Measurements from ENCODE around the gene MORC2. TPM values are rescaled to one million over a fixed set of nuclear protein-coding genes. Genes with fewer than 3 reads are reported as not detected.

The MORC2 gene
- total and polyA plus RNA-seq, 2 of the 13 experiments (the other 11 are each of a cell fraction or from before 2014, with no cell fraction given): 11.9 to 18.3 TPM

GRCh38 chr22:31001124-31001770 is 32.7 kb upstream of the MORC2 start (continued):
- TF ChIP-seq TEF (CRISPR knock-in tag; IDR thresholded peaks at IDR 0.05) (no peak), EHMT2 (IDR thresholded peaks at IDR 0.05; ENCODE audit: borderline replicate concordance, low read depth, low read length) (no peak), ZNF20 (CRISPR knock-in tag; IDR thresholded peaks at IDR 0.05) (no peak), ZBTB3 (CRISPR knock-in tag; IDR thresholded peaks at IDR 0.05; ENCODE audit: borderline replicate concordance, low read depth) (no peak), PHF20 (CRISPR knock-in tag; IDR thresholded peaks at IDR 0.05) (no peak), SRY (CRISPR knock-in tag; IDR thresholded peaks at IDR 0.05) (no peak), ZNF343 (CRISPR knock-in tag; IDR thresholded peaks at IDR 0.05) (no peak), NCOA1 (CRISPR knock-in tag; IDR thresholded peaks at IDR 0.05) (no peak), SMAD3 (CRISPR knock-in tag; IDR thresholded peaks at IDR 0.05) (no peak), IRF1 (CRISPR knock-in tag; IDR thresholded peaks at IDR 0.05; ENCODE audit: low read depth) (no peak), CENPT (CRISPR knock-in tag; IDR thresholded peaks at IDR 0.05; ENCODE audit: low read depth) (no peak), NFE2L1 (CRISPR knock-in tag; IDR thresholded peaks at IDR 0.05; ENCODE audit: borderline replicate concordance) (no peak), HMGXB3 (CRISPR knock-in tag; IDR thresholded peaks at IDR 0.05; ENCODE audit: borderline replicate concordance) (no peak), TBL1XR1 (IDR thresholded peaks at IDR 0.05; ENCODE audit: borderline replicate concordance, low read length, partially characterized antibody) (no peak), RXRB (CRISPR knock-in tag; IDR thresholded peaks at IDR 0.05; ENCODE audit: borderline replicate concordance) (peak; percentile 62; the same call in 1 of the 2 replicates), CBX2 (IDR thresholded peaks at IDR 0.05; ENCODE audit: low read depth, low read length) (no peak), CBX2 (CRISPR knock-in tag; IDR thresholded peaks at IDR 0.05; ENCODE audit: low read depth) (no peak), FOXP4 (CRISPR knock-in tag; IDR thresholded peaks at IDR 0.05) (no peak; the same call in 1 of the 2 replicates)
- TF ChIP-seq, protein P1, sequence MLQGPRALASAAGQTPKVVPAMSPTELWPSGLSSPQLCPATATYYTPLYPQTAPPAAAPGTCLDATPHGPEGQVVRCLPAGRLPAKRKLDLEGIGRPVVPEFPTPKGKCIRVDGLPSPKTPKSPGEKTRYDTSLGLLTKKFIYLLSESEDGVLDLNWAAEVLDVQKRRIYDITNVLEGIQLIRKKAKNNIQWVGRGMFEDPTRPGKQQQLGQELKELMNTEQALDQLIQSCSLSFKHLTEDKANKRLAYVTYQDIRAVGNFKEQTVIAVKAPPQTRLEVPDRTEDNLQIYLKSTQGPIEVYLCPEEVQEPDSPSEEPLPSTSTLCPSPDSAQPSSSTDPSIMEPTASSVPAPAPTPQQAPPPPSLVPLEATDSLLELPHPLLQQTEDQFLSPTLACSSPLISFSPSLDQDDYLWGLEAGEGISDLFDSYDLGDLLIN (CRISPR knock-in tag; IDR thresholded peaks at IDR 0.05; ENCODE audit: borderline replicate concordance): no peak

Measured in HepG2 (cell line).